HL-60/S4 (cell line): Measurements from ENCODE around the gene TSPO2.

Source experiments
- in situ Hi-C: fragments of 300-500 bp; cut with MboI; formaldehyde crosslinking; loops from 2 replicates; pipeline ENCODE4 v1.14.3; 2022; ENCODE audit warnings: low sequenced_read_pairs

The TSPO2 gene

DNA sequence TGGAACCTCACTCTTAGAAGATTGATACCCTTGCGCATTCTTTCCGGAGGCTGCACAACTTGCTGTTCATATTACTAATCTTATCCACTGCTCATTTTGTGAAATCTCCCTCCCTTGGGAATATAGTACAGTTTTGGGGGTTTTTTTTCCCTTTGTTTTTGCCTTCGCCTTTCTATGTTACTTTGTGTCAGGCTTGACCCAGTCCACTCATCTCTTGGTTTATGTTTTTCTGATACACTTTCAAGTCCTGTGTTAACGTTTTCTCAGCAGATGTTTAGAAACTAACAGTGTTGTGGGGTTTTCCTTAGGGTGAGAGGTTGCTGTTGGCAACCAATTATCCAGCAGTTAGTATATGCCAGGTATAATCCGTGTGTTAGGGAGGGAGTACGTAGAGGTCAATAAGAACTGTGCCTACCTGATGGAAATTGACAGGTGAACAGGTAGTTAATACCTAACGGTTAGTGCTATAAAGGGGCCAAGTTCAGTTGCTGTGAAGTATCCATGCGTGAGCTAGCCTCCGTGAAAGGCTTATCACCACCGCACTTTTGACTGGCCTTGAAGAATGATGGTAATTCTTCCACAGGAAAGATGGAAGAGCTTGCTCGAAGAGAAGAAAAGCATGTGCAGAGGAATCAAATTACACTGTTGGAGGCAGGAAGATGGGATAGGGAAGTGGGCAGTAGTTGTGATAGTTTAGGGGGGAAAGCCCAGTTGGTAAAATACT lies 31.9 kb downstream of the TSPO2 start:
- in situ Hi-C loops, result loop anchor here (10.0 kb wide), 1 partner anchor 111 kb away; no protein-coding TSS in a partner anchor

DNA sequence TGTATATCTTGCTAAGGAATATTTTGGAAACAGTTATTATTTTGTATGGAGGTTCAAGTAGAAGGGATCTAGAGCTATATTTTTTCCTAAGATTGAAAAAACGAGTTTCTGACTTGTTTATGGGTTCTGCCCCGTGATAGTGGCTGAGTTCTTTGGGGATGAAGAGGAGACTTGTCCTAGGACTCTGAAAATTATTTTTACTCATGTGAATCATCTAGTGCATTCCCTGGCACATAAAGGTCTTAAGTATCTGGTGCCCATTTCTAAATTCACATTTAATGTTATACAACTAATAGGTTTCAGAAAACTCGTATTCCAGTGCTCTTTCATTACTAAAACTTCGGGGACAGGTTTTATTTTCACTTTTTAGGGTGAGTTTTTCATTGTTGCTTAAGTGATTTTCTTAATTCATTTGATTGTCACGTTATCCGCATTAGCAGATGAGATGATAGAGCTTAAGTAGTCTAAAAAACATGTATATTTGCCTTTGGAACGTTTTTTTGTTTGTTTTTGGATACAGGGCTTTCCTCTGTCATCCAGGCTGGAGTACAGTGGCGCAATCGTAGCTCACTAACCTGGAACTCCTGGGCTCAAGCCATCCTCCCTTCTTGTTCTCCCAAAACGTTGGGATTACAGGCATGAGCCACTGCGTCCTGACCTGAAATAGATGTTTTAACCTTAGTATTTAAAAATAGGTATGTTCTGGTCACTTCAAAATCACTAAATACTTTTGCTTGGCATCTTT lies 32.6 kb downstream of the TSPO2 start:
- in situ Hi-C loops, result loop anchor here (10.0 kb wide), 1 partner anchor 110 kb away; no protein-coding TSS in a partner anchor

DNA sequence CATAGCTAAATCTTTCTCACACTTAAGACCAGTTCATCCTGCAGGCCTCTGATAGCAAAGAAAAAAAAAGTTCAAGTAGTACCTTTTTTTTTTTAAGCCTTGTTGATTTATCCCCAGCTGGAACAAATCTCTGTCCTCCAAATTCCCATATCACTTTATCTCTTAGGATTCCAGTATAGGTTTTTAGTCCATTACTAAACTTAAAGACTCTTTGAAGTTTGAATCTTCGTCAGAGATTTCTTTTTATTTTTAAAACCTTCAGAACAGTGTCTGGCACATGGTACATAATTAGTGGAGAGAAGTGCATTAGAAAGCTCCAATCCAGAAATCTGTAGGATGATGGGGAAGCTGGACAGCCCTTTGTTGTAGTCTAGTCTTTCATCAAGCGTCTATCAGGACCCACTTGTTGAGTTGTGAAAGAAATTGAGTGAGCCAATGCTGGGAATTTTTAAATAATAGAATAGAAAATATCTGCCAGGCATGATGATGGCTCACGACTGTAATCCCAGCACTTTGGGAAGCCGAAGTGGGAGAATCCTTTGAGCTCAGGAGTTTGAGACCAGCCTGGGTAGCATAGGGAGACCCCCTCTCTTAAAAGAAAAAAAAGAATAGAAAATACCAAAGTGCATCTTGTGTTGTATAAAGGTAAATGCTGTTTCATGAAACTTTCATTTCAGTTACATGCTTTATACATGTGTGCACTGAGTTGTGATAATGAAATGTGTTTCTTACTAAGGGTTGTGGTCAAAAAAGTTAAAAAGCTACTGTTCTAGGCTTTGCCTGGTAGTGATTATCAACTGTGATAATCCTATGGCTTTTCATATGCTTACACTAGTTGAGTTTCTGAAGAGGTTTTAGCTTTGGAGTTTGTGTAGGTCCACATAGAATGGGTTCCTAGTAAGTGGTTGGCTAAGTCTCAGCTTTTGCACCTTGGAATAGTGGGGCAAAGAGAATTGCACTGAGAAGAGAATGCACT lies 33.7 kb downstream of the TSPO2 start:
- in situ Hi-C loops, result loop anchor here (10.0 kb wide), 1 partner anchor 109 kb away; no protein-coding TSS in a partner anchor

DNA sequence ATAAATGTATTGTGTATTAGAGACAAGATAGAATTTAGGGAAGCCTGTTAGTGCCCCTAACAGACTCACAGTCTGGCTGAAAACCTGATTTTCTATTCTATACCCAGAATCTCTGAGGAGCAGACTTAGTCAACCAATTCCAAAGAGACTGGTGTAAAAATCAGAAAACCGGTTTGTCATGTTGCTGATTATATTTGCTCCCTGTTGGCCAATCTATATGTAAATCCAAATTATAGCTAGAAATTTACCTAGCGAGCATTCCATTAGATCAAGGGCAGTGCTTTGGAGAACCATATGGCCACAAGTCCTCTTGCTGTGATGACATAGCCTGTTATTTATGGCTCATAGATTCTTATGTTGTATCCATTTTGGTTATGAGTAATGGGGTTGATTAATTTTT lies 35.3 kb downstream of the TSPO2 start:
- in situ Hi-C loops, result loop anchor here (10.0 kb wide), 1 partner anchor 107 kb away; no protein-coding TSS in a partner anchor

DNA sequence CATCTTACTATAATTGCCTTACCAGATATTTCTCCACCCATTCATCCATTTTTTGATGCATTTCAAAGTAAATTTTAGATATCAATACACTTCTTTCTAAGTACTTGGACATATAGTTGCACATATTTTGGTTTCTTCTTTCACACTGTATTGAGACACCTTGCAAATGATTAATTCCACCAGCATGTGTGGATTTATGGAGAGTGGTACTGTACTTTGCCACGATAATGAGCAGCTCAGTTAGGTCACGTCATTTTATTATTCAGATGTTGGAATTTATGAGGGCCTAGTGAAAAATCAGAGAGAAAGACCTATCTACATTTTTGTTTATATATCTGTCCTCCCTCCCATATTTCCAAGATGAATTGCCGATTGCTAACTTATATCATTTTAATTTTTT lies 35.8 kb downstream of the TSPO2 start:
- in situ Hi-C loops, result loop anchor here (10.0 kb wide), 1 partner anchor 107 kb away; no protein-coding TSS in a partner anchor

DNA sequence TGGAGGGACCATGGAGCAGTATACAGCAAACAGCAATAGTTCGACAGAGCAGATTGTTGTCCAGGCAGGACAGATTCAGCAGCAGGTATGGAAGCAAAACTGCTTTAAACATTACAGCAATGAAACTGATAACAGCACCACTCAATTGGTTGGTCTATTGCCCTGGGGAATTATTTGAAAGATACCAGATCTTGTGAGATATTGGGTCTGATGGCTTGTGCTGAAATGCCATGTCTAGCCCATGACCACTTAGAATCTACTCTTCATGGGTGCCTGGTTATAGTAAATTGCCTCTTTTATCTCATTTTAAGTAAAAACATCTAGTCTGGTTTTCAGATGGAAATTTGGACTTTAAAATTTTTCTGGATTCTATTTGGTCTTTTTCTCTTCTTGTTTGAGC lies 36.8 kb downstream of the TSPO2 start:
- in situ Hi-C loops, result loop anchor here (10.0 kb wide), 1 partner anchor 106 kb away; no protein-coding TSS in a partner anchor

DNA sequence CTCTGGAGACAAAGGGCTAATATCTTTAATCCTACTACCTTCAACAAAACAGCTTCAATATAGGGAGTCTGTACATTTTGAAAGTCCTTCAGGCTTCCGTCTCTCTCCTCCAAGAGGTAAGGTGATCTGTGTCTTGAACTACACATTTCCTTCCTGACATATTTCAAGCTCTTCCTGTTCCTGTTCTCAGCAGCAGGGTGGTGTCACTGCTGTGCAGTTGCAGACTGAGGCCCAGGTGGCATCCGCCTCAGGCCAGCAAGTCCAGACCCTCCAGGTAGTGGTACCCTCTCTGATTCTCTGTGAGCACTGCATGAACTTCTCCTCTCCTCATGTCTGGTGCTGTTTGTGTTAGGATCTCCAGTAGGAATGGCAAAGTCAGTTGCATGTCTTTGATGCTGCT lies 38.4 kb downstream of the TSPO2 start:
- in situ Hi-C loops, result no loop called here

DNA sequence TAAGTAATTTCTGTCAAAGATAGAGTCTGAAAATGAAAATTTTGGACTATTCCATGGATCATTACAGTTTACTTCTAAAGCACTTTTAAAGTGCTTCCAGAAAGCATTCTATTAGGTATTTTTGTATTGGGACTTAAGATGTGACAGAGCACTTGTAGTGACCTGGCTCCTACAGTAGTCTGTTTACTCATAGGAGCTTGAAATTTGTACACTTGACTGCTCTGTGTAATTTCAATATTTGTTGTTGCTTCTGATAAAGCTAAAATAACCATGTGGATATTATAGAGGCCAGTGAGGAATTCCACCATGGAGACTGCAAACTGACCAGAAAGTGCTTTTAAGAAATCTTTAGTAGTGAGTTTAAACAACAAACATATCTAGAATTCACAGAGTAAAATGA lies 40.8 kb downstream of the TSPO2 start:
- in situ Hi-C loops, result no loop called here

DNA sequence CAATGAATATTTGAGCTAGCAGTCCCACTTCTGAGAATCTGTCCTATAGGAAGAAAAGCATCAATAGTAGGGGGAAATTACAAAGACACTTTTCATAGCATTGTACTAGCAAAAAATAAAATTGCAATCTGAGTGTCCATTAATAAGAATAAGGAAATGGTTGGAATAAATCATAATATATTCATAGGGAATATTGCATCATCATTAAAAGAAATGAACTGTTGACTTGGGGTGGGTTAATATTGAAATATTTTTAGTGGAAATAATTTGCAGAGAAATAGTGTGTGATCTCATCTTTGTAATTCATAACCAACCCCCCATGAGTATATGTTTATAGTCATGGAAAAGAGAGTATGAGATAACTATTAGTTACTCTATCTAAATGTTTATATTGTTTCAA lies 42.9 kb downstream of the TSPO2 start:
- in situ Hi-C loops, result no loop called here

DNA sequence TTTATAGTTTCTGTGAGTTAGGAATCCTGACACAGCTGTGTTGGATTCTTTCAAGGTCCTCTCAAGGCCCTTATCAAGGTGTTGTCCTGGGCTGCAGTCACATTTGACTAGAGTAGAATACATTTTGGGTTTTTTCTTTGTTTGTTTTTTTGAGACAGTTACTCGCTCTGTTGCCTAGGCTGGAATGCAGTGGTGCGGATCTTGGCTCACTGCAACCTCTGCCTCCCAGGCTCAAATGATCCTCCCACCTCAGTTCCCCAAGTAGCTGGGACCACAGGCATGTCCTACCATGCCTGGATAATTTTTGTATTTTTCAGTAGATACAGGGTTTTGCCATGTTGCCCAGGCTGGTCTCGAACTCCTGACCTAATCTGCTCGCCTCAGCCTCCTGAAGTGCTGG lies 46.2 kb downstream of the TSPO2 start:
- in situ Hi-C loops, result no loop called here

DNA sequence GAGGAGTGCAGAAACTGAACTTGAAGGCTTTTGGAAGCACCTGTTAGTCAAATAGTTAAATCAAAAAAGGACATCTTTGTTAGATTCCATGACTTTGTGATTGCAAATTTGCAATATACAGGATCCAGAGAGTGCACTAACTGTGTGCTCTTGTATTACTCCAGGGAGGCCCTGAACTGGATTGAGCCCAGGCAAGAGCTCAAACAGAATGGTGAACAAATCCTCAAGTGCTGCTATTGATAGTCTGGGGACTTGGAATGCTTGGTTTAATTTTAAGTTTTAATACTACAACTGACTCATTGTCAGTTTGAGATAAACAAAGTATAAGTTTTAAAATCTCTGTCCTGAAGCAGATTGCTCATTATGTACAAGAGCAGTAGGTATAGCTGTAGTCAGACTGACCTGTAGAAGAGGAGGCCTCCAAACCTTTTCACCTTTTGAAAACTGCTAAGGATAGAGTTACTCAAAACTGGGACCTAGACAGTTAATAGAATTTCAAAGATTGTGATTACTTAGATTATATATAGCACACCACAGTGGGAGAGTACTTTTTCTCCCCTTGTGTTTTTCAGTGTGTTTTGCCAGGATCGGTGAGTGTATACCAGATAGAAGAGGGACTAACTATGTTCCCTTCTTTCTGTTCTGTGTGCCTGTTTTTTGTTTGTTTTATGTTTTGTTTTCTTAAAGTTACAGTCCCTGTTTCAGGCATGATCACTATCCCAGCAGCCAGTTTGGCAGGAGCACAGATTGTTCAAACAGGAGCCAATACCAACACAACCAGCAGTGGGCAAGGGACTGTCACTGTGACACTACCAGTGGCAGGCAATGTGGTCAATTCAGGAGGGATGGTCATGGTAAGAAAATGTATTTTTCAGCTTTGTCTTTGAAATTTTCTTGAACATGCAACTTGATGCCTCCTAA lies 48.8 kb downstream of the TSPO2 start:
- in situ Hi-C loops, result loop anchor here (10.0 kb wide), 1 partner anchor 224 kb away; no protein-coding TSS in a partner anchor

DNA sequence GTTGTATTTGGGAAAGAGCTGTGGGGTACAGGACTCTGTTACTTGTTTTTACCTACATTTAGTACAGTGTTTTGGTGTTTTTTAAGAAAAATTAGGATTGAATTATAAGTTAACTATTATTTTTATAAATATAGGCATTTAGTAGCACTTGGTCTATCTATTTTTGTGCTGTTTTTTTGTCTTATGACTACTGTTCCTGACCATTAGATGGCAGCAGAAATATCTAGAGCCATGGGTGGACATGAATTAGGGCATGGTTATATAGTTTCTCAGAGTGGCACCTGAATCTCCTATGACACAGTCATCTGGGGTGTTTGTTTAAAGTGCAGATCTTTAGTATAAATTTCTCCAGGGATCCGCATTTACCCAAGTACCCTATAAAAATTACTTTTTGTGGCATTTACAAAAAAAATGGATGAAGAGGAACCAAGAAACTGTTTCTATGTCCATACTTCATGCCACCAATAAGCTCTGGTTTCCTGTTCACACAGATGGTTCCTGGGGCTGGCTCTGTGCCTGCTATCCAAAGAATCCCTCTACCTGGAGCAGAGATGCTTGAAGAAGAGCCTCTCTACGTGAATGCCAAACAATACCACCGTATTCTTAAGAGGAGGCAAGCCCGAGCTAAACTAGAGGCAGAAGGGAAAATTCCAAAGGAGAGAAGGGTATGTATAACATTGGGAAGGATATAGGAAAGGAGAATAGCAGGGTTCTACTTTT lies 50.3 kb downstream of the TSPO2 start:
- in situ Hi-C loops, result loop anchor here (10.0 kb wide), 1 partner anchor 222 kb away; no protein-coding TSS in a partner anchor

DNA sequence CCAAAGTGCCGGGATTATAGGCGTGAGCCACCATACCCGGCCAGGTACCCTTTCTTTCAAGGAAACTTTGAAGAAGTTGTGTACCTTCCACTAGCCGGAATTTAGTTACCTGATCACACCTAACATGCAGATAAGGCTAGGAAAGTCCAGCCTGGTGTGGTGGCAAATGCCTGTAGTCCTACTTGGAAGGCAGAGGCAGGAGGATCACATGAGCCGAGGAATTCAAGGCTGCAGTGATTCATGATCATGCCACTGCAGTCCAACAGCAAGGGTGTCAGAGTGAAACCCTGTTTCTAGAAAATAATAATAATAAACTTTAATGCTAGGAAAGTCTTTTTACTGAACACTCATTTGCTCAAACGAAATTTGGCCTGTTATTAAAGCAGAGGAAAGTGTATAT lies 51.5 kb downstream of the TSPO2 start:
- in situ Hi-C loops, result loop anchor here (10.0 kb wide), 1 partner anchor 221 kb away; no protein-coding TSS in a partner anchor
